ENCODE results near the gene CMPK1.
"Not testable (repeated sequence)": the region's sequence is repeated elsewhere in the genome, so short reads cannot be mapped to it uniquely, and the experiment has no call there.

CMPK1 gene

GRCh38 chr1:47338249-47339077 lies 4.9 kb downstream of the CMPK1 start:
- DNase-seq = no peak

GRCh38 chr1:47340227-47340626 lies 6.6 kb downstream of the CMPK1 start:
- no peak for DNase-seq

- not testable (repeated sequence) for DNase-seq
These were observed 13.4 kb downstream of the CMPK1 start for GRCh38 chr1:47346979-47347378.

GRCh38 chr1:47347735-47348134 lies 14.1 kb downstream of the CMPK1 start:
- no peak for DNase-seq

GRCh38 chr1:47348246-47348645 lies 14.7 kb downstream of the CMPK1 start:
- no peak for DNase-seq

- DNase-seq = no peak
These were observed 17.7 kb downstream of the CMPK1 start for GRCh38 chr1:47351305-47351704.

- DNase-seq = no peak
These were observed 27.8 kb downstream of the CMPK1 start for GRCh38 chr1:47361380-47361779.

- no peak for DNase-seq
These were observed 29.2 kb downstream of the CMPK1 start for GRCh38 chr1:47362828-47363227.

GRCh38 chr1:47367651-47368050 lies 34.1 kb downstream of the CMPK1 start:
- no peak for DNase-seq

- DNase-seq = no peak
These were observed 37.5 kb downstream of the CMPK1 start for GRCh38 chr1:47371016-47371517.

GRCh38 chr1:47374501-47374900 lies 40.9 kb downstream of the CMPK1 start:
- no peak for DNase-seq

- no peak for DNase-seq
These were observed 44.6 kb downstream of the CMPK1 start for GRCh38 chr1:47378147-47378546.

- no peak for DNase-seq
These were observed 47.1 kb downstream of the CMPK1 start for GRCh38 chr1:47380699-47381098.

- DNase-seq = no peak
These were observed 48.9 kb downstream of the CMPK1 start for GRCh38 chr1:47382399-47382983.

GRCh38 chr1:47384083-47384482 lies 50.5 kb downstream of the CMPK1 start:
- DNase-seq = no peak

- DNase-seq = no peak
These were observed 51.4 kb downstream of the CMPK1 start for GRCh38 chr1:47385020-47385419.

GRCh38 chr1:47386268-47386667 lies 52.7 kb downstream of the CMPK1 start:
- DNase-seq = no peak

- DNase-seq = no peak
These were observed 54.7 kb downstream of the CMPK1 start for GRCh38 chr1:47388030-47388890.

GRCh38 chr1:47388891-47389238 lies 55.3 kb downstream of the CMPK1 start:
- DNase-seq = no peak

- no peak for DNase-seq
These were observed 56.1 kb downstream of the CMPK1 start for GRCh38 chr1:47389731-47390130.

- DNase-seq = no peak
These were observed 57.3 kb downstream of the CMPK1 start for GRCh38 chr1:47390843-47391242.

GRCh38 chr1:47393141-47393540 lies 59.6 kb downstream of the CMPK1 start:
- no peak for DNase-seq

GRCh38 chr1:47395433-47395832 lies 61.8 kb downstream of the CMPK1 start:
- DNase-seq = no peak

Measured in T1000 (cell line).